Glutamatergic neuron (in vitro differentiated cells): ENCODE data around the gene TBC1D17. TPM values are rescaled to one million over a fixed set of nuclear protein-coding genes. Genes with fewer than 3 reads are reported as not detected.

ENCODE experiments used
- DNase-seq: peaks from one replicate; pipeline ENCODE4 v3.0.0; 2022
- H3K27ac Mint-ChIP-seq: one replicate; pipeline ENCODE4 v1.8.0; 2020; ENCODE audit warnings: mild to moderate bottlenecking, mixed read lengths, inconsistent platforms; ENCODE audit not compliant: unreplicated experiment
- H3K27me3 Mint-ChIP-seq: one replicate; pipeline ENCODE4 v1.8.0; 2020; ENCODE audit warnings: mild to moderate bottlenecking, moderate library complexity, mixed read lengths, inconsistent platforms; ENCODE audit not compliant: unreplicated experiment
- H3K36me3 Mint-ChIP-seq: one replicate; pipeline ENCODE4 v1.8.0; 2020; ENCODE audit warnings: mild to moderate bottlenecking, mixed read lengths, inconsistent platforms; ENCODE audit not compliant: unreplicated experiment
- H3K4me1 Mint-ChIP-seq: one replicate; pipeline ENCODE4 v1.8.0; 2020; ENCODE audit warnings: mild to moderate bottlenecking, low read depth, mixed read lengths, inconsistent platforms; ENCODE audit not compliant: unreplicated experiment
- H3K4me3 Mint-ChIP-seq: one replicate; pipeline ENCODE4 v1.8.0; 2020; ENCODE audit warnings: mild to moderate bottlenecking, mixed read lengths, inconsistent platforms; ENCODE audit not compliant: unreplicated experiment
- H3K9me3 Mint-ChIP-seq: one replicate; pipeline ENCODE4 v1.8.0; 2020; ENCODE audit warnings: mild to moderate bottlenecking, moderate library complexity, mixed read lengths, inconsistent platforms; ENCODE audit not compliant: unreplicated experiment
- total RNA-seq: library from RNA; stranded (reverse); fragmentation: NEBNext Ultra II Directional; extraction: Animal tissue kit (Norgen Biotek cat#: 25700); gene quantifications from one replicate; pipeline ENCODE4 v1.2.1, GENCODE V29; 2021; ENCODE audit not compliant: unreplicated experiment
- TF ChIP-seq, protein P1 (sequence below): fragments of 200-600 bp; sonication (generic); IDR thresholded peaks from one replicate; pipeline ENCODE4 v1.5.0; 2021; ENCODE audit not compliant: partially characterized antibody, unreplicated experiment

TBC1D17 gene
- total RNA-seq, 1 donor from 2014 or later = 56.8 TPM

DNA sequence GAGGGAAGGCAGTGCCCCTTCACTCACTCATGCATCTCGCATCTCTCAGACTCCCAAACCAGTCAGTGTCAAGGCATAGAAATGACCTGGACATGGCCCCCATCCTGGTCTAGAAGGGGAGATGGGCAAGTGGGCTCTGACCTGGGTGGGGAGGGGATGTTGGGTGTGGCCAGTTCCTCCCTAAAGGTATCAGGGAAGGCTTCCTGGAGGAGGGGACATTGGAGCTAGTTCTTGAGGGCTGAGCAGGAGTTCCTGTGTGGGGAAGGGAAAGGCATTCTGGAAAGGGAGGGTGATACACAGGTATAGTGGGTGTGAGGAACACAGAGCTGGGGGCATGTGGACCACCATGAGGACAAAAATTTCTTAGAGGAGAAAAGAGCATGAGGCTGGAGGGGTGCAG is 15.2 kb downstream of the TBC1D17 start:
- H3K4me1 Mint-ChIP-seq = peaks cover 6% of the 10 kb centered on the region
- no peak for DNase-seq
- H3K9me3 Mint-ChIP-seq = peaks cover 11% of the 10 kb centered on the region
- H3K27ac Mint-ChIP-seq = peak overlapping the region; percentile 45
- no peaks in the 10 kb centered on the region for H3K36me3 Mint-ChIP-seq
- TF ChIP-seq, protein P1, sequence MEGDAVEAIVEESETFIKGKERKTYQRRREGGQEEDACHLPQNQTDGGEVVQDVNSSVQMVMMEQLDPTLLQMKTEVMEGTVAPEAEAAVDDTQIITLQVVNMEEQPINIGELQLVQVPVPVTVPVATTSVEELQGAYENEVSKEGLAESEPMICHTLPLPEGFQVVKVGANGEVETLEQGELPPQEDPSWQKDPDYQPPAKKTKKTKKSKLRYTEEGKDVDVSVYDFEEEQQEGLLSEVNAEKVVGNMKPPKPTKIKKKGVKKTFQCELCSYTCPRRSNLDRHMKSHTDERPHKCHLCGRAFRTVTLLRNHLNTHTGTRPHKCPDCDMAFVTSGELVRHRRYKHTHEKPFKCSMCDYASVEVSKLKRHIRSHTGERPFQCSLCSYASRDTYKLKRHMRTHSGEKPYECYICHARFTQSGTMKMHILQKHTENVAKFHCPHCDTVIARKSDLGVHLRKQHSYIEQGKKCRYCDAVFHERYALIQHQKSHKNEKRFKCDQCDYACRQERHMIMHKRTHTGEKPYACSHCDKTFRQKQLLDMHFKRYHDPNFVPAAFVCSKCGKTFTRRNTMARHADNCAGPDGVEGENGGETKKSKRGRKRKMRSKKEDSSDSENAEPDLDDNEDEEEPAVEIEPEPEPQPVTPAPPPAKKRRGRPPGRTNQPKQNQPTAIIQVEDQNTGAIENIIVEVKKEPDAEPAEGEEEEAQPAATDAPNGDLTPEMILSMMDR = no peak
- H3K4me3 Mint-ChIP-seq = no peak overlapping the region
- peaks cover 16% of the 10 kb centered on the region for H3K27me3 Mint-ChIP-seq

- H3K9me3 Mint-ChIP-seq = peaks cover 9% of the 10 kb centered on the region
- H3K4me1 Mint-ChIP-seq = peaks cover 5% of the 10 kb centered on the region
- DNase-seq = no peak
- no peak overlapping the region for H3K4me3 Mint-ChIP-seq
- no peaks in the 10 kb centered on the region for H3K36me3 Mint-ChIP-seq
- TF ChIP-seq, protein P1 = no peak
- H3K27me3 Mint-ChIP-seq = peaks cover 15% of the 10 kb centered on the region
- no peak overlapping the region for H3K27ac Mint-ChIP-seq
These were observed 16.6 kb downstream of the TBC1D17 start for GRCh38 chr19:49894011-49894664.

GRCh38 chr19:49894879-49895565 is 17.5 kb downstream of the TBC1D17 start:
- H3K27me3 Mint-ChIP-seq = peaks cover 15% of the 10 kb centered on the region
- peaks cover 3% of the 10 kb centered on the region for H3K4me1 Mint-ChIP-seq
- H3K9me3 Mint-ChIP-seq = peaks cover 5% of the 10 kb centered on the region
- TF ChIP-seq, protein P1 = no peak
- H3K4me3 Mint-ChIP-seq = no peak overlapping the region
- no peaks in the 10 kb centered on the region for H3K36me3 Mint-ChIP-seq
- DNase-seq = no peak
- no peak overlapping the region for H3K27ac Mint-ChIP-seq

- peaks cover 5% of the 10 kb centered on the region for H3K9me3 Mint-ChIP-seq
- TF ChIP-seq, protein P1 = no peak
- H3K36me3 Mint-ChIP-seq = no peaks in the 10 kb centered on the region
- peaks cover 15% of the 10 kb centered on the region for H3K27me3 Mint-ChIP-seq
- no peak overlapping the region for H3K4me3 Mint-ChIP-seq
- DNase-seq = no peak
- H3K27ac Mint-ChIP-seq = no peak overlapping the region
- peaks cover 3% of the 10 kb centered on the region for H3K4me1 Mint-ChIP-seq
These were observed 18.2 kb downstream of the TBC1D17 start for GRCh38 chr19:49895566-49896297.
